Measurements from ENCODE around the gene FLNB.

- TF ChIP-seq CTCF (IDR thresholded peaks at IDR 0.05) = no peak
- TF ChIP-seq EZH2 (IDR thresholded peaks at IDR 0.05) = no peak
- TF ChIP-seq EZH2phosphoT487 (IDR thresholded peaks at IDR 0.05) = no peak
Observed at GRCh38 chr3:57974796-57975388, 33.3 kb upstream of the FLNB start.
